Naive thymus-derived CD4-positive, alpha-beta T cell (primary cell): ENCODE measurements around the gene CDCP2. TPM values are rescaled to one million over a fixed set of nuclear protein-coding genes. Genes with fewer than 3 reads are reported as not detected.

Source experiments
- ATAC-seq: fragments of 150-1000 bp; cut with Tn5 transposase; 2 replicates; pipeline ENCODE4 v1.10.0; 2021; ENCODE audit warnings: mild to moderate bottlenecking, moderate library complexity
- CTCF ChIA-PET: fragments of 350-600 bp; sonication (Branson Sonifier 250); formaldehyde crosslinking; loops from one replicate; lab custom pipeline; 2021; ENCODE audit warnings: antibody characterized with exemption; lab: Charles Lee
- POLR2A ChIA-PET: fragments of 350-600 bp; sonication (Branson Sonifier 250); formaldehyde crosslinking; loops from one replicate; lab custom pipeline; 2021; ENCODE audit warnings: antibody characterized with exemption, inconsistent platforms; lab: Charles Lee
- DNase-seq, 9 donors: peaks; one replicate each; pipeline versions ENCODE4 v3.0.0 to v3.0.0-alpha.2; 2020 to 2022; ENCODE audit warnings: mixed read lengths in 1 of 9
- H3K27ac ChIP-seq: one replicate; pipeline ENCODE4 v1.7.0; 2013; ENCODE audit warnings: mild to moderate bottlenecking, low read depth, low read length, moderate library complexity
- H3K27me3 ChIP-seq, 2 donors: one replicate each; pipeline ENCODE4 v1.7.0; 2013; ENCODE audit warnings: low read length in 2 of 2, mild to moderate bottlenecking in 2 of 2, moderate library complexity in 2 of 2; ENCODE audit not compliant: control insufficient read depth in 2 of 2, insufficient read depth in 2 of 2
- H3K36me3 ChIP-seq, 3 experiments: 1 replicate in 2 of 3; 2 replicates in 1 of 3; pipeline ENCODE4 v1.7.0; 2013; ENCODE audit warnings: low read length in 3 of 3, mild to moderate bottlenecking in 3 of 3, moderate library complexity in 1 of 3; ENCODE audit not compliant: insufficient read depth in 3 of 3, control insufficient read depth in 2 of 3
- H3K4me1 ChIP-seq, 2 donors: one replicate each; pipeline ENCODE4 v1.7.0; 2013; ENCODE audit warnings: low read length in 2 of 2, mild to moderate bottlenecking in 2 of 2, moderate library complexity in 1 of 2; ENCODE audit not compliant: control insufficient read depth in 2 of 2, insufficient read depth in 2 of 2
- H3K4me3 ChIP-seq: 2 replicates; pipeline ENCODE4 v1.7.0; 2013; ENCODE audit warnings: mild to moderate bottlenecking, low read length
- H3K9me3 ChIP-seq, 3 experiments: 1 replicate in 2 of 3; 2 replicates in 1 of 3; pipeline ENCODE4 v1.7.0; 2013; ENCODE audit warnings: low read length in 3 of 3; ENCODE audit not compliant: control insufficient read depth in 2 of 3
- H3K27ac Mint-ChIP-seq, 9 donors: one replicate each; pipeline ENCODE4 v1.8.0; 2020 to 2022; ENCODE audit warnings: mixed read lengths in 9 of 9, mild to moderate bottlenecking in 8 of 9, moderate library complexity in 5 of 9, inconsistent platforms in 2 of 9
- H3K27me3 Mint-ChIP-seq, 5 donors: one replicate each; pipeline ENCODE4 v1.8.0; 2021 to 2022; ENCODE audit warnings: mixed read lengths in 5 of 5, mild to moderate bottlenecking in 1 of 5
- H3K36me3 Mint-ChIP-seq, 5 donors: one replicate each; pipeline ENCODE4 v1.8.0; 2020 to 2022; ENCODE audit warnings: mixed read lengths in 5 of 5, mild to moderate bottlenecking in 3 of 5, inconsistent platforms in 1 of 5
- H3K4me1 Mint-ChIP-seq, 7 donors: one replicate each; pipeline ENCODE4 v1.8.0; 2020 to 2022; ENCODE audit warnings: mixed read lengths in 7 of 7, mild to moderate bottlenecking in 3 of 7, inconsistent platforms in 1 of 7
- H3K4me3 Mint-ChIP-seq, 10 donors: one replicate each; pipeline ENCODE4 v1.8.0; 2020 to 2022; ENCODE audit warnings: mild to moderate bottlenecking in 10 of 10, mixed read lengths in 10 of 10, moderate library complexity in 6 of 10, inconsistent platforms in 2 of 10
- H3K9me3 Mint-ChIP-seq, 11 donors: one replicate each; pipeline ENCODE4 v1.8.0; 2020 to 2022; ENCODE audit warnings: mixed read lengths in 11 of 11, mild to moderate bottlenecking in 4 of 11, inconsistent platforms in 1 of 11, moderate library complexity in 1 of 11
- intact Hi-C, 2 donors: fragments of 100-400 bp; cut with micrococcal nuclease; formaldehyde crosslinking; loops; one replicate each; pipeline ENCODE4 v1.15.1; 2023
- polyA plus RNA-seq, 2 donors: library from polyadenylated mRNA; unstranded; fragments of 300-500 nt; fragmentation: Illumina TruSeq; gene quantifications; one replicate each; pipeline ENCODE4 v1.2.3, GENCODE V29; 2021
- total RNA-seq, 6 experiments: library from RNA in 5 of 6; stranded (reverse) in 5 of 6; gene quantifications; 1 replicate in 5 of 6; 2 replicates in 1 of 6; pipeline ENCODE4 v1.2.3 and lab custom pipeline; 2021 to 2026

CDCP2 gene
- total and polyA plus RNA-seq, 7 experiments from 2014 or later, result 0.22 to 0.30 TPM; not detected in 5

DNA sequence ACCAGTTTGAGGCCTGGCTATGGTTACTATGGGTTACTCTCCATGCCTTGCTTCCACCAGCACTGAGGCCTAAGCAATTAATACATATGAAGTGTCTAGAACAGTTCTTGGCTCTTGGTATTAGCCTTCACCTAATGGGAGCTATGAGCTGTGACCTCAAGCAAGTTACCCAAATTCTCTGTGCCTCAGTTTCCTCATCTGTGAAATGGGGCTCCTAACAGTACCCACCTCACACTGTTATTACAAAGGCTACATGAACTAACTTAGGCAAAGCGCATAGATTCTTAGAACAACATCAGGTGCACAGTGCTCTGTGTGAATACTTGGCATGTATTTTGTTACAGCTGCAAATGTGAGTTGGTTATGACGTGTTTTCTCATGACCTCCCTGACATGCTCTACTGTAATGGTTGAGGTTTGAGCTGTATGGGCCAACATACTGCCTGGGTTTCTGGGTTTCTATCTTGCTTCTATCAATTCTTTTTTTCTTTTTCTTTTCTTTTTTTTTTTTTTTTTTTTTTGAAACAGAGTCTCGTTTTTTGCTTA lies 26.5 kb downstream of the CDCP2 start:
- Mint-ChIP-seq H3K27ac (no peak overlapping the region), H3K9me3 (no peaks in the 10 kb centered on the region), H3K4me1 (peaks cover 0 to 11% (median 5%) of the 10 kb centered on the region in 7 donors), H3K27me3 (peaks cover 0 to 17% (median 0%) of the 10 kb centered on the region in 5 donors), H3K36me3 (no peaks in the 10 kb centered on the region), H3K4me3 (no peak overlapping the region)
- DNase-seq (no peak), ATAC-seq (no peak)
- ChIA-PET CTCF (interaction anchor here (0.7 to 1.1 kb wide), 2 partner anchors 281 to 287 kb away, joined by 3 read pairs; no protein-coding TSS in a partner anchor), POLR2A (no interaction called here)
- no peaks in the 10 kb centered on the region for H3K27me3 ChIP-seq
- H3K36me3 ChIP-seq, result no peaks in the 10 kb centered on the region
- no peaks in the 10 kb centered on the region for H3K4me1 ChIP-seq
- intact Hi-C loops, result no loop called here
- no peaks in the 10 kb centered on the region for H3K9me3 ChIP-seq
- H3K27ac ChIP-seq, result no peak overlapping the region
- no peak overlapping the region for H3K4me3 ChIP-seq

DNA sequence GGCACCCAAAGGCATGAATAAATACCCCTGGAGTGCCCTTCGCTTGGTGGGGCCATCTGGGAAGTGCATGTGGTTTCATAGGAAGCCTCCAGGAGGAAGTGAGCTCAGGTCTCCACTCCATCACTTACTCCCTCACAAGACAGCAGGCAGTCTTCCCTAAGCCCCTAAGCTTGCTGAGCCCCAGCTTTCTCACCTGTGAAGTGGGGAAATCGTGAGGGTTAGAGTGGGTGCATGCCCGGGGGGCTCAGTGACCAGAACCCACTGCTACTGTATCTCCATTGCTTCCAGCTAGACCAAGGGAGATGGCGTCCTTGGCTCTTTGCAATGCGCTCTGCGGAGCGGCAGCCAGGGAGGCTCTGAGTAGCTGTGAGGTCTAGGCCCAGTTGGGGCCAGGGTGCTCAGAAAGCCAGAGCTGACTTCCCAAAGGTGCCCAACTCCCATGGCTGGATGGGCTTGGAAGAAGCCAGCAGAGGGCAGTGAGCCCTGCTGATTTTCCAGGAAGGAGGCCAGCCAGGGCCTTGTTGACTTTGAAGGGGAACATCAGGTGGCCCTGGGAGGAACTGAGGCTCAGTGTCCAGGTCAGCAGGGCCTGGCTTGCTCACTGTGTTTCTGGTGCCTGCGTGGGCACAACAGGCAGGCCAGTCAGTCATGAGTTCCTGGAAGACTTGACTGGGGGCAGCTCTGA lies 27.3 kb downstream of the CDCP2 start:
- H3K4me1 ChIP-seq, result no peaks in the 10 kb centered on the region
- no peak overlapping the region for H3K4me3 ChIP-seq
- no peak overlapping the region for H3K4me3 Mint-ChIP-seq
- intact Hi-C loops, result no loop called here
- H3K27me3 ChIP-seq, result no peaks in the 10 kb centered on the region
- no peak for ATAC-seq
- DNase-seq, result no peak
- no peak overlapping the region for H3K27ac ChIP-seq
- CTCF ChIA-PET, result interaction anchor here (0.7 to 1.6 kb wide), 3 partner anchors 281 to 364 kb away, joined by 3 to 5 read pairs (median 3); no protein-coding TSS in a partner anchor
- no peaks in the 10 kb centered on the region for H3K36me3 ChIP-seq
- no peaks in the 10 kb centered on the region for H3K9me3 ChIP-seq
- no peaks in the 10 kb centered on the region for H3K36me3 Mint-ChIP-seq
- no peaks in the 10 kb centered on the region for H3K9me3 Mint-ChIP-seq
- peaks cover 0 to 13% (median 6%) of the 10 kb centered on the region in 7 donors for H3K4me1 Mint-ChIP-seq
- H3K27me3 Mint-ChIP-seq, result peaks cover 0 to 16% (median 0%) of the 10 kb centered on the region in 5 donors
- peak overlapping the region in 1 of 9 donors; percentile 55 for H3K27ac Mint-ChIP-seq
- POLR2A ChIA-PET, result interaction anchor here (0.5 kb wide), 1 partner anchor 51 kb away, joined by 9 read pairs; no protein-coding TSS in a partner anchor

DNA sequence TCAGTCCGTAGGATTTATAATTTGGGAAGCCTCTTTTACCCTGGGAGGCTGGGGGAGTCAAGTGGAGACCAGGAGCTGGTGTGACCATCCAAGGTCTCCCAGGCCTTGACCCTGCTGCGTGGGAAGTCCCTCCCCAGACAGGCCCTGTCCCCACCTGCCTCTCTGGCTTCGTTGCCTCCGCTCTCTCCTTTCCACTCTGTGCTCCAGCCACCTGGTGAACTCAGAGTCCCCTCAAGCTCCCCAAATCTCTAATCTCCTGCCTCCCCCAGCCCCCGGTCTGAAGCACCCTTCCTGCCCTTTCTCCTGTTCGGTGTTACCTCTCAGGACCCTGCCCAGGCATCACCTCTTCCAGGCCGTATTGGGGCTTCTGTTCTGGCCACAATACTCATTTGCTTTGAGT lies 27.9 kb downstream of the CDCP2 start:
- ChIA-PET POLR2A (no interaction called here), CTCF (interaction anchor here (0.6 to 1.6 kb wide), 2 partner anchors 360 to 364 kb away, joined by 4 to 5 read pairs; no protein-coding TSS in a partner anchor)
- intact Hi-C loops, result loop anchor here in 1 of 2 donors (5.0 kb wide), 1 partner anchor 53 kb away; no protein-coding TSS in a partner anchor
- Histone ChIP-seq H3K27me3 (no peaks in the 10 kb centered on the region), H3K4me3 (no peak overlapping the region), H3K4me1 (no peaks in the 10 kb centered on the region), H3K36me3 (no peaks in the 10 kb centered on the region), H3K9me3 (no peaks in the 10 kb centered on the region), H3K27ac (no peak overlapping the region)
- H3K27me3 Mint-ChIP-seq, result peaks cover 0 to 15% (median 0%) of the 10 kb centered on the region in 5 donors
- no peaks in the 10 kb centered on the region for H3K36me3 Mint-ChIP-seq
- peak overlapping the region in 1 of 9 donors; percentile 55 for H3K27ac Mint-ChIP-seq
- H3K4me3 Mint-ChIP-seq, result no peak overlapping the region
- DNase-seq (no peak), ATAC-seq (no peak)
- H3K9me3 Mint-ChIP-seq, result no peaks in the 10 kb centered on the region
- H3K4me1 Mint-ChIP-seq, result peaks cover 0 to 13% (median 6%) of the 10 kb centered on the region in 7 donors

DNA sequence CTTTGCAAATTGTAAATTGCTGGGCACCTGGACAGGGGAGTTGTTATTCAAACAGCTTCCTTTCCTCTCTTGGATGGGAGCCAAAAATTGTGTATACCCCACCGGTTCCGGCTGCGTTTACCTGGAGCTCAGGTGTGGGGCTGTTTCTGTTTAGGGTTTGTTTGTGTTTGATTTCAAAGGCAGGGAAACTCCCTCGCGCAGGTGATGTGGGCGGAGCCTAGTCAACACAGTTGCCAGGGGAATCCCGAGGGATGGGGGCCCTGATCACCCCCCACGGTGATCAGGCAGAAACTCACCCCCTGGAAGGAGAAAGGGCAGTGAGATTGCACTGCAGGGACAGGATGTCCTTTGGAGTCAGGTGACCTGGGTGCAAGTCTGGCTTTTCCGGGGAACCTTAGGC lies 28.3 kb downstream of the CDCP2 start:
- H3K9me3 Mint-ChIP-seq, result no peaks in the 10 kb centered on the region
- H3K27ac ChIP-seq, result no peak overlapping the region
- H3K4me3 ChIP-seq, result no peak overlapping the region
- H3K36me3 ChIP-seq, result no peaks in the 10 kb centered on the region
- no peak overlapping the region for H3K4me3 Mint-ChIP-seq
- no peak overlapping the region for H3K27ac Mint-ChIP-seq
- ATAC-seq (no peak), DNase-seq (no peak)
- peaks cover 0 to 12% (median 0%) of the 10 kb centered on the region in 5 donors for H3K27me3 Mint-ChIP-seq
- no peaks in the 10 kb centered on the region for H3K4me1 ChIP-seq
- H3K4me1 Mint-ChIP-seq, result peaks cover 0 to 13% (median 6%) of the 10 kb centered on the region in 7 donors
- H3K27me3 ChIP-seq, result no peaks in the 10 kb centered on the region
- no peaks in the 10 kb centered on the region for H3K36me3 Mint-ChIP-seq
- H3K9me3 ChIP-seq, result no peaks in the 10 kb centered on the region
- intact Hi-C loops, result loop anchor here in 1 of 2 donors (5.0 kb wide), 1 partner anchor 52 kb away; no protein-coding TSS in a partner anchor
- ChIA-PET POLR2A (no interaction called here), CTCF (interaction anchor here (0.6 to 1.6 kb wide), 3 partner anchors 360 to 531 kb away, joined by 3 to 5 read pairs (median 4); no protein-coding TSS in a partner anchor)

DNA sequence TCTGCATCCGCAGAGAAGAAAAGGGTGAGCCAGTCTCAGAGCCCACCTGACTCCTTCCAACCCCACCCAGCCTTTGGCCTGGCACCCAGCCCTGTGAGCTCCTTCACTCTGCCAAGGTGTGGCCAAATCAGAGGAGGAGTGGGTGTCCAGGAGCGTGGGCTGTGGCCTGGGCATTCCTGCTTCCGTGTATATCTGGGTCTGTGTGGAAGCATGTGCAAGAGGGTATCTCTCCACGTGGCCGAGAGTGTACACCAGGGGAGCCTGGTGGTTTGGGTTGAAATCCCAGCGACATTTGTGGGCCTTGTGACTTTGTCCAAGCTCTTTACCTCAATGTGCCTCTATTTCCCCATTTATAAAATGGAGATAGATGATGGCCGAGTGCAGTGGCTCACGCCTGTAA lies 29.8 kb downstream of the CDCP2 start:
- Histone ChIP-seq H3K27me3 (no peaks in the 10 kb centered on the region), H3K4me1 (no peaks in the 10 kb centered on the region), H3K9me3 (no peaks in the 10 kb centered on the region), H3K36me3 (no peaks in the 10 kb centered on the region), H3K27ac (no peak overlapping the region), H3K4me3 (no peak overlapping the region)
- Mint-ChIP-seq H3K27ac (no peak overlapping the region), H3K27me3 (peaks cover 0 to 7% (median 0%) of the 10 kb centered on the region in 5 donors), H3K4me1 (peaks cover 0 to 13% (median 6%) of the 10 kb centered on the region in 7 donors), H3K4me3 (no peak overlapping the region), H3K36me3 (no peaks in the 10 kb centered on the region), H3K9me3 (no peaks in the 10 kb centered on the region)
- DNase-seq (no peak), ATAC-seq (no peak)
- ChIA-PET POLR2A (no interaction called here), CTCF (interaction anchor here (0.7 to 1.0 kb wide), 2 partner anchors 8 to 366 kb away, joined by 3 to 5 read pairs; no protein-coding TSS in a partner anchor)
- intact Hi-C loops, result loop anchor here in 1 of 2 donors (5.0 kb wide), 1 partner anchor 51 kb away; no protein-coding TSS in a partner anchor

DNA sequence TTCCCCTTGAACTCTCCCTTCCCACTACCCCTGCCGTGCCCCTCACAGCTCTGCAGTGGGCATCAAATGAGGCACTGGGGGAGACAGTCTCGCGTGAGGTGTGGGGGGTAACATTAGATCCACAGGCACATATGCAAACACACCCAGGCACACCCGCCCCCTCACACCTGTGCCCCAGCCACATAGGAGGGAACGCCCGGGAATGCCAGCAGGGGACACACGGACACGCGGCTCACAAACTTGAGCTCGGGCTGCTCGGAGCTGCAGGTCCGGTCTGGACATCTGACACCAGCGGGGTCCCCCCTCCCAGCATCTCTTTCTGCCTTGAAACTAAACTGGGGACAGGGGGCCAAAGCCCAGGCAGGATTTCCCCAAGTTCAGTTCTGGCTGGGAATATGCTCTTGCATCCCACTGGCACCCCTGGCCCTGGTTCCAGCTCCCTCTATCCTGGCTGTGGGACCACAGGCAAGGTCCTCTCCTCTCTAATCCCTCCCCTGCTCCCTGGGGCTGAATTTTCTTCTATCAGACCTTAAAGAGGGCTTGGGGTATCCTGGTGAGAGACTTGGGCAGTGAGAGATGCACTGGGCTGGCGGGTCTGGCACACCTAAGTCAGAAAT lies 30.6 kb downstream of the CDCP2 start:
- Mint-ChIP-seq H3K36me3 (no peaks in the 10 kb centered on the region), H3K27me3 (peaks cover 0 to 7% (median 0%) of the 10 kb centered on the region in 5 donors), H3K9me3 (no peaks in the 10 kb centered on the region), H3K4me3 (peak overlapping the region in 8 of 10 donors; percentile 9 to 74 (median 46)), H3K4me1 (peaks cover 0 to 13% (median 6%) of the 10 kb centered on the region in 7 donors), H3K27ac (peak overlapping the region in 1 of 9 donors; percentile 14)
- intact Hi-C loops, result loop anchor here in 1 of 2 donors (5.0 kb wide), 1 partner anchor 50 kb away; no protein-coding TSS in a partner anchor
- H3K36me3 ChIP-seq, result no peaks in the 10 kb centered on the region
- no peak for ATAC-seq
- POLR2A ChIA-PET, result no interaction called here
- H3K4me3 ChIP-seq, result no peak overlapping the region
- H3K27me3 ChIP-seq, result no peaks in the 10 kb centered on the region
- no peak overlapping the region for H3K27ac ChIP-seq
- DNase-seq, result no peak
- no peaks in the 10 kb centered on the region for H3K9me3 ChIP-seq
- H3K4me1 ChIP-seq, result no peaks in the 10 kb centered on the region
- CTCF ChIA-PET, result interaction anchor here (1.0 kb wide), 1 partner anchor 365 kb away, joined by 3 read pairs; no protein-coding TSS in a partner anchor
